AG04449 (cell line): ENCODE measurements around the gene SND1.

Source experiments
- CTCF ChIA-PET: fragments of 350-600 bp; formaldehyde crosslinking; extraction: SDS; loops from one replicate; lab custom pipeline; 2021; ENCODE audit warnings: antibody characterized with exemption; lab: Yijun Ruan, JAX
- POLR2A ChIA-PET: fragments of 400-600, 350-600 bp; formaldehyde crosslinking; extraction: SDS; loops from one replicate; lab custom pipeline; 2020; ENCODE audit warnings: antibody characterized with exemption, inconsistent platforms; lab: Yijun Ruan, JAX
- DNase-seq: peaks from one replicate; pipeline ENCODE4 v3.0.0-alpha.2; 2010; ENCODE audit warnings: low read depth, low spot score
- H3K4me3 ChIP-seq: 2 replicates; pipeline ENCODE4 v1.5.1; 2011; ENCODE audit warnings: low read depth, mild to moderate bottlenecking, control low read depth, low read length
- CTCF ChIP-seq: IDR thresholded peaks from one replicate; pipeline ENCODE4 v1.5.1; 2011; ENCODE audit warnings: mild to moderate bottlenecking, moderate library complexity, low read length, control low read depth, inconsistent platforms; ENCODE audit not compliant: insufficient read depth; ENCODE audit errors: missing control alignments

The SND1 gene

GRCh38 chr7:128075242-128076095 is 423.5 kb downstream of the SND1 start:
- TF ChIP-seq CTCF = no peak
- ChIA-PET POLR2A (no interaction called here), CTCF (interaction anchor here (0.8 to 1.0 kb wide), 4 partner anchors 9 to 368 kb away, joined by 3 read pairs; no protein-coding TSS in a partner anchor)
- DNase-seq = no peak
- H3K4me3 ChIP-seq = no peak overlapping the region

GRCh38 chr7:128076196-128076795 is 424.3 kb downstream of the SND1 start:
- no peak for DNase-seq
- POLR2A ChIA-PET = no interaction called here
- no peak for TF ChIP-seq CTCF
- CTCF ChIA-PET = interaction anchor here (0.8 to 0.9 kb wide), 2 partner anchors 9 to 13 kb away, joined by 3 read pairs; no protein-coding TSS in a partner anchor
- H3K4me3 ChIP-seq = no peak overlapping the region

- ChIA-PET POLR2A (no interaction called here), CTCF (interaction anchor here (0.8 to 2.1 kb wide), 2 partner anchors 14 to 368 kb away, joined by 3 to 5 read pairs; no protein-coding TSS in a partner anchor)
- no peak for DNase-seq
- TF ChIP-seq CTCF = no peak
- no peak overlapping the region for H3K4me3 ChIP-seq
Measured at GRCh38 chr7:128076796-128077271, 424.8 kb downstream of the SND1 start.

- DNase-seq = no peak
- no peak overlapping the region for H3K4me3 ChIP-seq
- CTCF ChIA-PET = interaction anchor here (1.0 to 2.1 kb wide), 3 partner anchors 17 to 370 kb away, joined by 3 to 5 read pairs (median 3); no protein-coding TSS in a partner anchor
- TF ChIP-seq CTCF = no peak
- POLR2A ChIA-PET = interaction anchor here (1.1 kb wide), 1 partner anchor 10 kb away, joined by 3 read pairs; no protein-coding TSS in a partner anchor
Measured at GRCh38 chr7:128078309-128078708, 426.3 kb downstream of the SND1 start.

- ChIA-PET POLR2A (interaction anchor here (0.7 kb wide), 1 partner anchor 234 kb away, joined by 3 read pairs; no protein-coding TSS in a partner anchor), CTCF (interaction anchor here (1.6 kb wide), 1 partner anchor 12 kb away, joined by 4 read pairs; no protein-coding TSS in a partner anchor)
- no peak for DNase-seq
- no peak for TF ChIP-seq CTCF
- H3K4me3 ChIP-seq = no peak overlapping the region
Measured at GRCh38 chr7:128080169-128080568, 428.2 kb downstream of the SND1 start.
